Measurements from ENCODE around the gene MRPS2.
"Not testable (repeated sequence)": the region's sequence is repeated elsewhere in the genome, so short reads cannot be mapped to it uniquely, and the experiment has no call there.

MRPS2 gene

GRCh38 chr9:135500525-135501260, at the start of gene MRPS2:
Gene MRPS2 (plus strand): TSS chr9:135500682. CDS start chr9:135500711, 29 bp downstream.
- DNase-seq (ENCODE audit: low read depth in 2 of 2) = peak; percentile 66 to 82

- no peak for DNase-seq (ENCODE audit: low read depth in 2 of 2)
These were observed 49.5 kb upstream of the MRPS2 start for GRCh38 chr9:135450956-135451355.

GRCh38 chr9:135451909-135452308, 48.6 kb upstream of the MRPS2 start:
- DNase-seq (ENCODE audit: low read depth in 2 of 2) = not testable (repeated sequence)

GRCh38 chr9:135454737-135455136, 45.7 kb upstream of the MRPS2 start:
- no peak for DNase-seq (ENCODE audit: low read depth in 2 of 2)

GRCh38 chr9:135455401-135456030, 45.0 kb upstream of the MRPS2 start:
- no peak for DNase-seq (ENCODE audit: low read depth in 2 of 2)

- DNase-seq (ENCODE audit: low read depth in 2 of 2) = no peak
These were observed 43.9 kb upstream of the MRPS2 start for GRCh38 chr9:135456436-135457104.

- not testable (repeated sequence) for DNase-seq (ENCODE audit: low read depth in 2 of 2)
These were observed 42.0 kb upstream of the MRPS2 start for GRCh38 chr9:135458478-135458877.

- no peak for DNase-seq (ENCODE audit: low read depth in 2 of 2)
These were observed 38.5 kb upstream of the MRPS2 start for GRCh38 chr9:135461936-135462335.

GRCh38 chr9:135463140-135463539, 37.3 kb upstream of the MRPS2 start:
- DNase-seq (ENCODE audit: low read depth in 2 of 2) = no peak

- DNase-seq (ENCODE audit: low read depth in 2 of 2) = no peak
These were observed 36.3 kb upstream of the MRPS2 start for GRCh38 chr9:135464181-135464580.

- peak; percentile 26 to 54 for DNase-seq (ENCODE audit: low read depth in 2 of 2)
These were observed 31.5 kb upstream of the MRPS2 start for GRCh38 chr9:135468854-135469521.

- DNase-seq (ENCODE audit: low read depth in 2 of 2) = no peak
These were observed 28.5 kb upstream of the MRPS2 start for GRCh38 chr9:135471791-135472640.

GRCh38 chr9:135473972-135474543, 26.4 kb upstream of the MRPS2 start:
- no peak for DNase-seq (ENCODE audit: low read depth in 2 of 2)

GRCh38 chr9:135474915-135475314, 25.6 kb upstream of the MRPS2 start:
- no peak for DNase-seq (ENCODE audit: low read depth in 2 of 2)

- no peak for DNase-seq (ENCODE audit: low read depth in 2 of 2)
These were observed 23.7 kb upstream of the MRPS2 start for GRCh38 chr9:135476561-135477355.

- DNase-seq (ENCODE audit: low read depth in 2 of 2) = no peak
These were observed 22.3 kb upstream of the MRPS2 start for GRCh38 chr9:135478191-135478590.

GRCh38 chr9:135478829-135479468, 21.5 kb upstream of the MRPS2 start:
- DNase-seq (ENCODE audit: low read depth in 2 of 2) = no peak

GRCh38 chr9:135479469-135480052, 20.9 kb upstream of the MRPS2 start, which contains the start of gene PPP1R26:
Gene PPP1R26 (plus strand): TSS chr9:135479782. CDS start chr9:135484511, 4,729 bp downstream.
- no peak for DNase-seq (ENCODE audit: low read depth in 2 of 2)
